GM12801 (cell line): Measurements from ENCODE around the gene GALNT7.

Experiments
- CTCF ChIP-seq: IDR thresholded peaks from one replicate; pipeline ENCODE4 v1.5.1; 2011; ENCODE audit warnings: control low read depth; ENCODE audit not compliant: insufficient read length; ENCODE audit errors: extremely low read depth

The GALNT7 gene

GRCh38 chr4:173187732-173188131 is 19.1 kb downstream of the GALNT7 start:
- no peak for TF ChIP-seq CTCF

- TF ChIP-seq CTCF = no peak
Measured at GRCh38 chr4:173188648-173189047, 20.0 kb downstream of the GALNT7 start.

GRCh38 chr4:173189117-173189693 is 20.6 kb downstream of the GALNT7 start:
- no peak for TF ChIP-seq CTCF

GRCh38 chr4:173191623-173192041 is 23.0 kb downstream of the GALNT7 start:
- TF ChIP-seq CTCF = no peak

- TF ChIP-seq CTCF = no peak
Measured at GRCh38 chr4:173192375-173193162, 24.0 kb downstream of the GALNT7 start.

GRCh38 chr4:173194157-173194556 is 25.5 kb downstream of the GALNT7 start:
- no peak for TF ChIP-seq CTCF

- TF ChIP-seq CTCF = no peak
Measured at GRCh38 chr4:173195109-173195508, 26.5 kb downstream of the GALNT7 start.
